ENCODE measurements around the gene YPEL5. TPM values are rescaled to one million over a fixed set of nuclear protein-coding genes. Genes with fewer than 3 reads are reported as not detected.

Gene YPEL5
- polyA plus RNA-seq, 1 of the 3 experiments (the other 2 are of a cell fraction): 60.5 TPM

DNA sequence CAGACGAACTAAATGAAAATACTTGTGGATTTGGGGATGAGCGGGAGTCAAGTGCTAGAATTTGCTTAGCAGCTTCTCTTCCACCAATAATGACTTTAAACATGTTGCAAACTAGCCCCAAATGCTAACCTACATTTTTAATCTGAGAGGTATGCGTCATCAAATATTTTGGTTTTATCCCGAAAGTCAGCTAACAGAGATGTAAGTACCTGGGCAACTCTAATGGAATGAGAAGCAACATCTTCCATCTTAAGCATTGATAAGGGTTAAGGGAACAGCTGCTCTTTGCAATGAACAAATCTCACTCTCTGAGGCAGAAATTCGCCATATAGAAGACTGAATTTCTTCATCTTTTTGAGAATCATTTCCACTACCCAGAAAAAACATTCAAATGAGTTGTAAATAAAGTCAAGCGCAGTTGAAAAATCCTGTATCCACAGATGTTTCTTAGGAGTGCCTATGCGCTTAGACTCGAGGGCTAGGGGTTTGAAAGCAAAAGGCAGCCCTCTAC, 926 bp upstream of the YPEL5 start:
- peak overlapping the region; percentile 54 to 55; a peak in 3 of 4 replicates for H3K27ac ChIP-seq (ENCODE audit: low read depth in 2 of 2, low read length in 1 of 2)
- no peaks in the 10 kb centered on the region for H3K9me2 ChIP-seq
- TF ChIP-seq, protein P1, sequence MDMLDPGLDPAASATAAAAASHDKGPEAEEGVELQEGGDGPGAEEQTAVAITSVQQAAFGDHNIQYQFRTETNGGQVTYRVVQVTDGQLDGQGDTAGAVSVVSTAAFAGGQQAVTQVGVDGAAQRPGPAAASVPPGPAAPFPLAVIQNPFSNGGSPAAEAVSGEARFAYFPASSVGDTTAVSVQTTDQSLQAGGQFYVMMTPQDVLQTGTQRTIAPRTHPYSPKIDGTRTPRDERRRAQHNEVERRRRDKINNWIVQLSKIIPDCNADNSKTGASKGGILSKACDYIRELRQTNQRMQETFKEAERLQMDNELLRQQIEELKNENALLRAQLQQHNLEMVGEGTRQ (IDR thresholded peaks at IDR 0.05; ENCODE audit: borderline replicate concordance, low read depth, low read length): no peak
- TF ChIP-seq, protein P2, sequence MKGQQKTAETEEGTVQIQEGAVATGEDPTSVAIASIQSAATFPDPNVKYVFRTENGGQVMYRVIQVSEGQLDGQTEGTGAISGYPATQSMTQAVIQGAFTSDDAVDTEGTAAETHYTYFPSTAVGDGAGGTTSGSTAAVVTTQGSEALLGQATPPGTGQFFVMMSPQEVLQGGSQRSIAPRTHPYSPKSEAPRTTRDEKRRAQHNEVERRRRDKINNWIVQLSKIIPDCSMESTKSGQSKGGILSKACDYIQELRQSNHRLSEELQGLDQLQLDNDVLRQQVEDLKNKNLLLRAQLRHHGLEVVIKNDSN (IDR thresholded peaks at IDR 0.05; ENCODE audit: borderline replicate concordance, low read depth): no peak
- TF ChIP-seq, protein P3, sequence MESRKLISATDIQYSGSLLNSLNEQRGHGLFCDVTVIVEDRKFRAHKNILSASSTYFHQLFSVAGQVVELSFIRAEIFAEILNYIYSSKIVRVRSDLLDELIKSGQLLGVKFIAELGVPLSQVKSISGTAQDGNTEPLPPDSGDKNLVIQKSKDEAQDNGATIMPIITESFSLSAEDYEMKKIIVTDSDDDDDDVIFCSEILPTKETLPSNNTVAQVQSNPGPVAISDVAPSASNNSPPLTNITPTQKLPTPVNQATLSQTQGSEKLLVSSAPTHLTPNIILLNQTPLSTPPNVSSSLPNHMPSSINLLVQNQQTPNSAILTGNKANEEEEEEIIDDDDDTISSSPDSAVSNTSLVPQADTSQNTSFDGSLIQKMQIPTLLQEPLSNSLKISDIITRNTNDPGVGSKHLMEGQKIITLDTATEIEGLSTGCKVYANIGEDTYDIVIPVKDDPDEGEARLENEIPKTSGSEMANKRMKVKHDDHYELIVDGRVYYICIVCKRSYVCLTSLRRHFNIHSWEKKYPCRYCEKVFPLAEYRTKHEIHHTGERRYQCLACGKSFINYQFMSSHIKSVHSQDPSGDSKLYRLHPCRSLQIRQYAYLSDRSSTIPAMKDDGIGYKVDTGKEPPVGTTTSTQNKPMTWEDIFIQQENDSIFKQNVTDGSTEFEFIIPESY (IDR thresholded peaks at IDR 0.05; ENCODE audit: borderline replicate concordance, low read depth): no peak
- TF ChIP-seq YY1 (IDR thresholded peaks at IDR 0.05; ENCODE audit: low read depth) (no peak), FOSL2 (IDR thresholded peaks at IDR 0.05; ENCODE audit: borderline replicate concordance, low read depth) (no peak), MXI1 (IDR thresholded peaks at IDR 0.05; ENCODE audit: low read depth, low read length) (no peak), MEF2A (IDR thresholded peaks at IDR 0.05; ENCODE audit: borderline replicate concordance, low read depth) (no peak), NRF1 (IDR thresholded peaks at IDR 0.05; ENCODE audit: low read depth, low read length) (no peak), SMC3 (IDR thresholded peaks at IDR 0.05; ENCODE audit: low read depth, low read length) (no peak), TEAD4 (IDR thresholded peaks at IDR 0.05; ENCODE audit: borderline replicate concordance, insufficient read depth) (no peak), POLR2AphosphoS5 (IDR thresholded peaks at IDR 0.05; ENCODE audit: low read depth, low read length) (no peak), GABPA (IDR thresholded peaks at IDR 0.05; ENCODE audit: low read depth) (no peak), FOXJ3 (CRISPR knock-in tag; IDR thresholded peaks at IDR 0.05) (no peak), RAD21 (IDR thresholded peaks at IDR 0.05; ENCODE audit: low read length) (no peak)
- TF ChIP-seq, protein P4, sequence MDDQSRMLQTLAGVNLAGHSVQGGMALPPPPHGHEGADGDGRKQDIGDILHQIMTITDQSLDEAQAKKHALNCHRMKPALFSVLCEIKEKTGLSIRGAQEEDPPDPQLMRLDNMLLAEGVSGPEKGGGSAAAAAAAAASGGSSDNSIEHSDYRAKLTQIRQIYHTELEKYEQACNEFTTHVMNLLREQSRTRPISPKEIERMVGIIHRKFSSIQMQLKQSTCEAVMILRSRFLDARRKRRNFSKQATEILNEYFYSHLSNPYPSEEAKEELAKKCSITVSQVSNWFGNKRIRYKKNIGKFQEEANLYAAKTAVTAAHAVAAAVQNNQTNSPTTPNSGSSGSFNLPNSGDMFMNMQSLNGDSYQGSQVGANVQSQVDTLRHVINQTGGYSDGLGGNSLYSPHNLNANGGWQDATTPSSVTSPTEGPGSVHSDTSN (IDR thresholded peaks at IDR 0.05): no peak
- H4K20me1 ChIP-seq (ENCODE audit: insufficient read depth): peaks cover 29% of the 10 kb centered on the region
- DNase-seq: no peak
- H3K9ac ChIP-seq: peak overlapping the region; percentile 59
- WGBS (ENCODE audit: low lambda C conversion rate): 20% methylated on average over 8 of the region's 8 CpGs
- H3K27me3 ChIP-seq (ENCODE audit: insufficient read depth): no peaks in the 10 kb centered on the region
- H2AFZ ChIP-seq (ENCODE audit: low read depth): peak overlapping the region; percentile 86
- peak overlapping the region; percentile 67 to 99 for H3K4me3 ChIP-seq (ENCODE audit: low read depth in 2 of 2, low read length in 1 of 2)
- H3K79me2 ChIP-seq (ENCODE audit: insufficient read depth): peaks cover 34% of the 10 kb centered on the region
- POLR2A ChIA-PET: interaction anchor here (1.1 to 1.5 kb wide), 2 partner anchors 301 to 1251 kb away, joined by 3 to 6 read pairs; partner anchors contain the start of genes LCLAT1 and WDR43
- H3F3A ChIP-seq (replicated peaks; ENCODE audit: insufficient read depth): peaks cover under 1% of the 10 kb centered on the region
- H3K9me3 ChIP-seq: no peaks in the 10 kb centered on the region
- peaks cover 25 to 31% of the 10 kb centered on the region in 2 experiments; a peak in 3 of 4 replicates for H3K4me1 ChIP-seq (ENCODE audit: control insufficient read depth in 1 of 2, insufficient read depth in 2 of 2, low read depth in 1 of 2, low read length in 1 of 2)
- H3K36me3 ChIP-seq (replicated peaks in 1 of 2; ENCODE audit: control insufficient read depth in 1 of 2, insufficient read depth in 2 of 2, low read length in 1 of 2): peaks cover 19 to 20% of the 10 kb centered on the region in 2 experiments
- CTCF ChIA-PET: interaction anchor here (0.9 to 8.5 kb wide), 9 partner anchors 8 to 1024 kb away, joined by 3 to 126 read pairs (median 5); no protein-coding TSS in a partner anchor
- peak overlapping the region; percentile 78 for H3K4me2 ChIP-seq

Data from SK-N-SH (cell line).